Globus pallidus (tissue), 1 donor: Measurements from ENCODE around the gene NOS2.

Source experiments
- DNase-seq: peaks from one replicate; pipeline ENCODE4 v3.0.0-alpha.2; 2015; ENCODE audit warnings: low spot score

Gene NOS2

GRCh38 chr17:27721797-27722196 is 78.5 kb downstream of the NOS2 start:
- no peak for DNase-seq
